GM12874 (cell line): ENCODE results near the gene VPS36.

Source experiments
- CTCF ChIP-seq: IDR thresholded peaks from 2 replicates; pipeline ENCODE4 v1.5.1; 2011; ENCODE audit warnings: low read depth, mild to moderate bottlenecking, control low read depth, low read length, moderate library complexity; ENCODE audit not compliant: insufficient read depth

The VPS36 gene

GRCh38 chr13:52452470-52452869 lies 2.0 kb upstream of the VPS36 start:
- TF ChIP-seq CTCF: no peak

- TF ChIP-seq CTCF: no peak
Observed at GRCh38 chr13:52451135-52451804, 836 bp upstream of the VPS36 start.

- no peak for TF ChIP-seq CTCF
Observed at GRCh38 chr13:52450793-52451116, 321 bp upstream of the VPS36 start.

GRCh38 chr13:52449331-52450011 lies 963 bp downstream of the VPS36 start:
- TF ChIP-seq CTCF: no peak

- no peak for TF ChIP-seq CTCF
Observed at GRCh38 chr13:52447815-52448552, 2.5 kb downstream of the VPS36 start.

- no peak for TF ChIP-seq CTCF
Observed at GRCh38 chr13:52447354-52447753, 3.1 kb downstream of the VPS36 start.

- TF ChIP-seq CTCF: no peak
Observed at GRCh38 chr13:52446265-52446664, 4.2 kb downstream of the VPS36 start.
